ENCODE results near the gene PRKAR1B. TPM values are rescaled to one million over a fixed set of nuclear protein-coding genes. Genes with fewer than 3 reads are reported as not detected.

PRKAR1B gene
- total RNA-seq, 1 experiment from 2014 or later = 62.0 TPM

- no peaks in the 10 kb centered on the region for H3K9me3 ChIP-seq (ENCODE audit: control insufficient read depth, insufficient read depth, low read depth, low read length)
- no peak for DNase-seq (ENCODE audit: low read depth, low spot score)
- BruUV-seq (replicated peaks) = no TSS peak
- ChIA-PET CTCF (no interaction called here), POLR2A (interaction anchor here (0.8 kb wide), 1 partner anchor 26 kb away, joined by 7 read pairs; no protein-coding TSS in a partner anchor)
- intact Hi-C loops (cut with micrococcal nuclease; ENCODE audit: unreplicated experiment) (no loop called here), in situ Hi-C loops (cut with HindIII; ENCODE audit: low pct_unique_long_range_greater_than_20kb, low sequenced_read_pairs) (no loop called here)
- no peaks in the 10 kb centered on the region for H3K4me1 ChIP-seq (ENCODE audit: control insufficient read depth, insufficient read depth, low read length)
- no peak overlapping the region for H3K4me3 ChIP-seq (ENCODE audit: low read depth in 2 of 2, low read length in 2 of 2)
- H3K36me3 ChIP-seq (ENCODE audit: control insufficient read depth, insufficient read depth, low read length) = no peaks in the 10 kb centered on the region
- TF ChIP-seq POLR2AphosphoS5 (IDR thresholded peaks at IDR 0.05; ENCODE audit: low read depth, low read length) = no peak
- no peak for TF ChIP-seq REST (IDR thresholded peaks at IDR 0.05; ENCODE audit: insufficient read depth in 1 of 2, low read depth in 2 of 2, low read length in 1 of 2)
- TF ChIP-seq, protein P1, sequence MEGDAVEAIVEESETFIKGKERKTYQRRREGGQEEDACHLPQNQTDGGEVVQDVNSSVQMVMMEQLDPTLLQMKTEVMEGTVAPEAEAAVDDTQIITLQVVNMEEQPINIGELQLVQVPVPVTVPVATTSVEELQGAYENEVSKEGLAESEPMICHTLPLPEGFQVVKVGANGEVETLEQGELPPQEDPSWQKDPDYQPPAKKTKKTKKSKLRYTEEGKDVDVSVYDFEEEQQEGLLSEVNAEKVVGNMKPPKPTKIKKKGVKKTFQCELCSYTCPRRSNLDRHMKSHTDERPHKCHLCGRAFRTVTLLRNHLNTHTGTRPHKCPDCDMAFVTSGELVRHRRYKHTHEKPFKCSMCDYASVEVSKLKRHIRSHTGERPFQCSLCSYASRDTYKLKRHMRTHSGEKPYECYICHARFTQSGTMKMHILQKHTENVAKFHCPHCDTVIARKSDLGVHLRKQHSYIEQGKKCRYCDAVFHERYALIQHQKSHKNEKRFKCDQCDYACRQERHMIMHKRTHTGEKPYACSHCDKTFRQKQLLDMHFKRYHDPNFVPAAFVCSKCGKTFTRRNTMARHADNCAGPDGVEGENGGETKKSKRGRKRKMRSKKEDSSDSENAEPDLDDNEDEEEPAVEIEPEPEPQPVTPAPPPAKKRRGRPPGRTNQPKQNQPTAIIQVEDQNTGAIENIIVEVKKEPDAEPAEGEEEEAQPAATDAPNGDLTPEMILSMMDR (IDR thresholded peaks at IDR 0.05) = no peak
- no peak for TF ChIP-seq SIN3A (IDR thresholded peaks at IDR 0.05; ENCODE audit: borderline replicate concordance, insufficient read depth, low read depth, low read length)
- TF ChIP-seq TCF7L2 (IDR thresholded peaks at IDR 0.05; ENCODE audit: low read depth, low read length) = no peak
- H3K27ac ChIP-seq (ENCODE audit: low read length) = no peak overlapping the region
- H3K27me3 ChIP-seq (ENCODE audit: control insufficient read depth, insufficient read depth, low read length) = no peaks in the 10 kb centered on the region
- no peak for ATAC-seq
These were observed 132.7 kb downstream of the PRKAR1B start for GRCh38 chr7:594212-594913.

DNA sequence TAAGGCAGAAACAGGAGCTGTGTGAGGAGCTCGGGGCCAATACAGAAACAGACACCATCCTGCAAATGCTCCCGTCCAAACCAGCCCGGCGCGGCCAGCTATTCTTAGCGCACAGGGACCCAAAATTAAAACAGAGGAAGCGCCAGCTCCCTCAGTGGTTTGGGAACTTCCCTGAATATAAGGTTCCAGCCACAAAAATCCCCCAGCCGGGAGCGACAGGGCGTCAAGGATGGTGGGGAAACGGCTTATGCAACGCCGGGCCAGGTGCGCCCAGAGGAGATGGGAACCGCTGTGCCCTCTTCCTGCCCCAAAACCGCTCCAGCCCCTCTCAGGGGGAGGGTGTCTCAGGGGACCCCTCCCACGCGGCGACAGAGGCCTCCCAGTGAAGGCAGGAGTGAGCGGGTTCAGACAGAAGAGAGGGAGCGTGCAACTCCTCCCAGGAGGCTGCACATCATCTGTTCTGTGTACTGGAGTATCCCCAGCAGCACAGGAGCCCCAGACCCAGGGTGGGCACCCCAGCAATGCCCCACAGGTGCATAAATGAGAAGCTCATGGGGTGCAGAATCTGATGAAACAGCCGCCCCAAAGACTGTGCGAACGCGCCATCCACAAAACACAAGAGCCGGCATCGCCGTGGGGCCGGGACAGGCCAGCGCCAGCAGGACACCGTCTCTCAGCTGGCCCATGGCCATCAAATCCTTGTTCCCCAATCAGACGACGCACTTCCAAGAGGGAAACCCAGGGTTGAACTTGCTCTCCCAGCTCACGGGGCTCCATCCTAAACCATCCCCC is 133.6 kb downstream of the PRKAR1B start:
- Histone ChIP-seq H3K36me3 (ENCODE audit: control insufficient read depth, insufficient read depth, low read length) (no peaks in the 10 kb centered on the region), H3K27me3 (ENCODE audit: control insufficient read depth, insufficient read depth, low read length) (no peaks in the 10 kb centered on the region), H3K27ac (ENCODE audit: low read length) (no peak overlapping the region), H3K4me3 (ENCODE audit: low read depth in 2 of 2, low read length in 2 of 2) (no peak overlapping the region), H3K9me3 (ENCODE audit: control insufficient read depth, insufficient read depth, low read depth, low read length) (no peaks in the 10 kb centered on the region), H3K4me1 (ENCODE audit: control insufficient read depth, insufficient read depth, low read length) (no peaks in the 10 kb centered on the region)
- ChIA-PET CTCF (no interaction called here), POLR2A (no interaction called here)
- BruUV-seq (replicated peaks) = no TSS peak
- intact Hi-C loops (cut with micrococcal nuclease; ENCODE audit: unreplicated experiment) = no loop called here
- ATAC-seq (peak; percentile 27), DNase-seq (ENCODE audit: low read depth, low spot score) (no peak)
- in situ Hi-C loops (cut with HindIII; ENCODE audit: low pct_unique_long_range_greater_than_20kb, low sequenced_read_pairs) = no loop called here
- TF ChIP-seq TCF7L2 (IDR thresholded peaks at IDR 0.05; ENCODE audit: low read depth, low read length) = no peak
- no peak for TF ChIP-seq SIN3A (IDR thresholded peaks at IDR 0.05; ENCODE audit: borderline replicate concordance, insufficient read depth, low read depth, low read length)
- TF ChIP-seq REST (IDR thresholded peaks at IDR 0.05; ENCODE audit: insufficient read depth in 1 of 2, low read depth in 2 of 2, low read length in 1 of 2) = no peak
- TF ChIP-seq POLR2AphosphoS5 (IDR thresholded peaks at IDR 0.05; ENCODE audit: low read depth, low read length) = no peak
- TF ChIP-seq, protein P1 (IDR thresholded peaks at IDR 0.05) = no peak
